Measurements from ENCODE around the gene DNAH12. TPM values are rescaled to one million over a fixed set of nuclear protein-coding genes. Genes with fewer than 3 reads are reported as not detected.

The DNAH12 gene
- total and polyA plus RNA-seq, 8 donors, result 0.61 to 10.4 (median 5.4) TPM

DNA sequence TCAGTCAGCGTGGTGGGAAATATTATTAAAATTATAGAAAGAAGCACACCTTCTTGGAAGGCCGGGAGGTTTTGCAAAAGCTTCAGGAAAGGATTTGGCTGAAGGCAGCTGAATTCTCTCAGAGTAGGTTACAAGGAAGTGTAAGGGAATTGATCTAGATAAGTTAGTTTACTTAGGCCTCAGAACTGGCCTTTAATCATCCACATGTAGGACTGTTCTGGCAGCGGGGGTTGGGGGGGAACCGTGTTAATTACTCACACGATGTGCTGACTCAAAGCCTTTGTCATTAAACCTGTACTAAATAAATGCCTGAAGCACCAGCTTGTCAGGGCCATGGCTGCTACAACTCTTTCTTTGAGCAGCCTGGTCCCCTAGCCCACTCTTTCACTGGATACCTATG lies 264.5 kb downstream of the DNAH12 start:
- Histone ChIP-seq H3K4me1 (no peaks in the 10 kb centered on the region), H3K9me3 (no peaks in the 10 kb centered on the region), H3K4me3 (no peak overlapping the region), H3K27ac (no peak overlapping the region), H3K36me3 (peaks cover 0 to 4% of the 10 kb centered on the region in 2 donors), H3K27me3 (no peaks in the 10 kb centered on the region)
- intact Hi-C loops (cut with DNase I), result no loop called here
- DNase-seq (no peak), ATAC-seq (no peak)
- TF ChIP-seq, protein P1, sequence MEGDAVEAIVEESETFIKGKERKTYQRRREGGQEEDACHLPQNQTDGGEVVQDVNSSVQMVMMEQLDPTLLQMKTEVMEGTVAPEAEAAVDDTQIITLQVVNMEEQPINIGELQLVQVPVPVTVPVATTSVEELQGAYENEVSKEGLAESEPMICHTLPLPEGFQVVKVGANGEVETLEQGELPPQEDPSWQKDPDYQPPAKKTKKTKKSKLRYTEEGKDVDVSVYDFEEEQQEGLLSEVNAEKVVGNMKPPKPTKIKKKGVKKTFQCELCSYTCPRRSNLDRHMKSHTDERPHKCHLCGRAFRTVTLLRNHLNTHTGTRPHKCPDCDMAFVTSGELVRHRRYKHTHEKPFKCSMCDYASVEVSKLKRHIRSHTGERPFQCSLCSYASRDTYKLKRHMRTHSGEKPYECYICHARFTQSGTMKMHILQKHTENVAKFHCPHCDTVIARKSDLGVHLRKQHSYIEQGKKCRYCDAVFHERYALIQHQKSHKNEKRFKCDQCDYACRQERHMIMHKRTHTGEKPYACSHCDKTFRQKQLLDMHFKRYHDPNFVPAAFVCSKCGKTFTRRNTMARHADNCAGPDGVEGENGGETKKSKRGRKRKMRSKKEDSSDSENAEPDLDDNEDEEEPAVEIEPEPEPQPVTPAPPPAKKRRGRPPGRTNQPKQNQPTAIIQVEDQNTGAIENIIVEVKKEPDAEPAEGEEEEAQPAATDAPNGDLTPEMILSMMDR (IDR thresholded peaks at IDR 0.05), result no peak

DNA sequence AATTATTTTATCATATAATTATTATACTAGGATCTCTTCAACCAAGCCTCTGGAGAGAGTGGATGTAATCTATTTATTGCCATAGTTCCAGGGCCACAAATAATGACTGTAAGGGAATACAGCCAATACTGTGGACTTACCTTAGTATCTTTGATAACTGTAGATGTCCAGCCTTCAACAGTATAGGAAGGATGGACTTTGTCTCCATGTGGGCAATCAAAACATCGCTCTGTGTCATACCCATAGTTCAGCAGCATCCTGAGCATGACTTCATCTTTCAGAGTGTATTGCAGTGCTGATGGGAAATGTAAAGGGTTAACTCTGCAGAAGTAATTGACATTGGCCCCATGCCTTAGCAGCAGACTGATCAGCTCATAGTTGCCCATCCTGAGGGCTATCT lies 265.9 kb downstream of the DNAH12 start:
- TF ChIP-seq, protein P1 (IDR thresholded peaks at IDR 0.05), result no peak
- no peak overlapping the region for H3K4me3 ChIP-seq
- H3K36me3 ChIP-seq, result peaks cover 0 to 6% of the 10 kb centered on the region in 2 donors
- ATAC-seq (no peak), DNase-seq (no peak)
- H3K4me1 ChIP-seq, result no peaks in the 10 kb centered on the region
- H3K9me3 ChIP-seq, result no peaks in the 10 kb centered on the region
- no peak overlapping the region for H3K27ac ChIP-seq
- intact Hi-C loops (cut with DNase I), result no loop called here
- H3K27me3 ChIP-seq, result no peaks in the 10 kb centered on the region

DNA sequence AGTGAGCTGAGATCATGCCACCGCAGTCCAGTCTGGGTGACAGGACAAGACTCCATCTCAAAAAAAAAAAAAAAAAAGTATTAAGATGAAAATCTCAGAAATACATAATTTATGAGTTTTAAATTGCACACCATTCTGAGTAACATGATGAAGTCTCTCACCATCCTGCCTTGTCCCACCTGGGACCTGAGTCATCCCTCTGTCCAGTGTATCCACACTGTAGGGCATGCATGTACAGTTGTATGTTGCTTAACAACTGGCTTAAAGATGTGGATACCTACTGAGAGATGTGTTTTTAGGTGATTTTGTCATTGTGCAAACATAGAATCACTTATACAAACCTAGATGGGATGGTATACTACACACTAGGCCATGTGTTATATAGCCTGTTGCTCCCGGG lies 268.8 kb downstream of the DNAH12 start:
- no peak overlapping the region for H3K4me3 ChIP-seq
- no peaks in the 10 kb centered on the region for H3K27me3 ChIP-seq
- DNase-seq (no peak), ATAC-seq (no peak)
- no peak overlapping the region for H3K27ac ChIP-seq
- H3K9me3 ChIP-seq, result no peaks in the 10 kb centered on the region
- no peaks in the 10 kb centered on the region for H3K4me1 ChIP-seq
- H3K36me3 ChIP-seq, result peaks cover 0 to 32% of the 10 kb centered on the region in 2 donors
- intact Hi-C loops (cut with DNase I), result no loop called here
- TF ChIP-seq, protein P1 (IDR thresholded peaks at IDR 0.05), result no peak

DNA sequence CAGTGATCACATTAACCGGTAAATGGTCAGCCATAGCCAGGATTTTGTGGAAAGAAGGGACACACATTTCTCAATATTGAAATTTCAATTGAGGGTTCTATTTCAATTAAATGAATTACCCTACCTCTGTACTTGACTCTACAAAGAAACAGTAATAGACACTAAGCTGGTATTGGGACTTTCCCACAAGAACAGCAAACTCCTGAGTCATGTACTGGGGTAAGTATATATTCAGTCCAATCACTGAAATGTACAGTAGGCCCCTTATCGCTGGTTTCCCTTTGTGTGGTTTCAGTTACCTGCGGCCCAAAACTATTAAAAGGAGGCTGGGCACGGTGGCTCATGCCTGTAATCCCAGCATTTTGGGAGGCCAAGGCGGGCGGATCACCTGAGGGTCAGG lies 269.3 kb downstream of the DNAH12 start:
- H3K36me3 ChIP-seq, result peaks cover 0 to 38% of the 10 kb centered on the region in 2 donors
- no peak overlapping the region for H3K27ac ChIP-seq
- TF ChIP-seq, protein P1 (IDR thresholded peaks at IDR 0.05), result no peak
- H3K4me3 ChIP-seq, result no peak overlapping the region
- H3K27me3 ChIP-seq, result no peaks in the 10 kb centered on the region
- intact Hi-C loops (cut with DNase I), result no loop called here
- H3K9me3 ChIP-seq, result no peaks in the 10 kb centered on the region
- ATAC-seq, result no peak
- no peak for DNase-seq
- H3K4me1 ChIP-seq, result no peaks in the 10 kb centered on the region

DNA sequence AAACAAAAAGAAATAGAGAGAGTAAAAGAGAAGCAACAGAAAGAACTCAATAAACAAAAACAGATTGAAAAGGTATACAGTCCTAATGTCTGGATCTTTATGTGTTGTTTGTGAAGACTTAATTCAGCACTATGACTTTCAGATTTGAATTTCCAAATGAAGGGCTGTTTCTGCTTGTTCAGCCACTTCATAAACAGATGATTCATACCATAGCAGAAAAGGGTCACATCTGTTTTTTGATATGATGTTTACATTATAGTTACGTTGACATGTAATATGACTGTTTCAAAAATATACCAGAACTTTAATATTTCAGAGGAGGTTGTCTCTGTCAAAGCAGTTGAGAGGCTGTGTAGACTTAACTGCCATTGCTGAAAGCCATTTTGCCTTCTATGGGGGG lies 275.7 kb downstream of the DNAH12 start:
- no peak overlapping the region for H3K4me3 ChIP-seq
- peaks cover 0 to 95% of the 10 kb centered on the region in 2 donors for H3K36me3 ChIP-seq
- no peaks in the 10 kb centered on the region for H3K4me1 ChIP-seq
- peaks cover 0 to under 1% of the 10 kb centered on the region in 2 donors for H3K9me3 ChIP-seq
- DNase-seq (no peak), ATAC-seq (no peak)
- no peak overlapping the region for H3K27ac ChIP-seq
- intact Hi-C loops (cut with DNase I), result no loop called here
- H3K27me3 ChIP-seq, result no peaks in the 10 kb centered on the region
- TF ChIP-seq, protein P1 (IDR thresholded peaks at IDR 0.05), result no peak

All from left lung (tissue), 10 donors.